ENCODE results near the gene MICALL1.
"Not testable (repeated sequence)": the region's sequence is repeated elsewhere in the genome, so short reads cannot be mapped to it uniquely, and the experiment has no call there.

Gene MICALL1

GRCh38 chr22:37957232-37957631 lies 51.1 kb downstream of the MICALL1 start:
- FAIRE-seq (no peak), DNase-seq (ENCODE audit: low spot score) (no peak)

- DNase-seq (ENCODE audit: low spot score) (no peak), FAIRE-seq (no peak)
Measured at GRCh38 chr22:37959231-37959825, 53.2 kb downstream of the MICALL1 start.

- DNase-seq (ENCODE audit: low spot score) (no peak), FAIRE-seq (no peak)
Measured at GRCh38 chr22:37961062-37961461, 55.0 kb downstream of the MICALL1 start.

- no peak for FAIRE-seq
- no peak for DNase-seq (ENCODE audit: low spot score)
Measured at GRCh38 chr22:37965940-37966664, 60.0 kb downstream of the MICALL1 start.

DNA sequence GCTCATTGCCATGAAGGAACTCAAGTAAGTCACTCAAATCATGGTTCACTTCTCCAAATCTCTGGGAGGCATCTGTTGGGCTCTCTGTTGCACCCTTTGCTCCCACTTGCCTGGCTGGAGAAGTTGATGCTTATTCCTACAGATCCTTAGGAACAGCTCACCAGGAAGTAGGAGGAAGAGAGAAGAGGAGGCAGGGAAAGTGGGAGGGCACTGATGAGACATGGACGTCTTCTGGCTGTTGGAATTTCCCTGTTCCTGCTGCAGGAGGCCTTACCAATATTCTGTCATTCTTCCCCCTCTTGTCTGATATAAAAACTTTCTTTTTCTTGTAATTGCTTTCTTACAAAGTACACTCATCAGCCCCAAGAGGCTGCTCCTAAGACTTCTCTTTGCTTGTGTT lies 61.0 kb downstream of the MICALL1 start:
- FAIRE-seq, result no peak
- DNase-seq (ENCODE audit: low spot score), result no peak

DNA sequence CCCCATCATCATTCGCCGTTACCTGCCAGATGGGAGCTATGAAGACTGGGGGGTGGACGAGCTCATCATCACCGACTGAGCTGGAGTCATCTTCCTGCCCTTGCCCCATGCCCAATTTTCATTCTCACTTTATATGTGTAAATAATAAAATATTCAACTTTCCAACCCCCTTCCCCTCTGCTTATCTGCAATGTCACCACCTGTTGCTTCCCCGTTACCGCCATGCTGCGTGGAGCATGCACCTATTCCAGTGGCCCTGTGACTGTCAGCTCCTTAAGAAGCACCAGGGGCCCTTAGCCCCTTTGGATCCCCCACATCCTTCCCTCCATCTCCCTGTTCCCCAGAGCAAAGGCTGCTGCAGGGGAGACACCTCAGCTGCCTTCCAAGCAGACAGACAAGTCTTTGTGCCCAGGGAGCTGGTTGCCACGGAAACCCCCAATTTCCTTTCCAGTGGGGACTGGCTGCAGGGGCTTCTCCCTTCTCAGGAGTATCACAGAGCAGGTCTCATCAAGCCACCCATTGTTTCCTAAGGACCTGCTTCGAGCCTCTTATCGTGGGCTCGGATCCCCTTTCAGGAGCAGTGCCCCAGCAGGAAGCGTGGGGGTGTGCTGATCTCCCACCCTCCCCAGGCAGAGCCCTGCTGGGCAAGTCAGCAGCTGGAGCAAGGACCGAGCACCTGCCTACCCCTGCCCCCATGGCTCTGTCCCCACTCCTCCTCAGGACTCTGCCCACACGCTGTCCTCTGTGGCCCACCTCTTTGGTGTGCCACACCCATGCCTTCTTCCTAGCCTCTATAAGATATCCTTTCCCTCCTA lies 61.7 kb downstream of the MICALL1 start:
- FAIRE-seq, result no peak
- DNase-seq (ENCODE audit: low spot score), result no peak

GRCh38 chr22:37968452-37969251 lies 62.6 kb downstream of the MICALL1 start:
- no peak for FAIRE-seq
- no peak for DNase-seq (ENCODE audit: low spot score)

- no peak for DNase-seq (ENCODE audit: low spot score)
Measured at GRCh38 chr22:37970864-37971263, 64.8 kb downstream of the MICALL1 start.

DNA sequence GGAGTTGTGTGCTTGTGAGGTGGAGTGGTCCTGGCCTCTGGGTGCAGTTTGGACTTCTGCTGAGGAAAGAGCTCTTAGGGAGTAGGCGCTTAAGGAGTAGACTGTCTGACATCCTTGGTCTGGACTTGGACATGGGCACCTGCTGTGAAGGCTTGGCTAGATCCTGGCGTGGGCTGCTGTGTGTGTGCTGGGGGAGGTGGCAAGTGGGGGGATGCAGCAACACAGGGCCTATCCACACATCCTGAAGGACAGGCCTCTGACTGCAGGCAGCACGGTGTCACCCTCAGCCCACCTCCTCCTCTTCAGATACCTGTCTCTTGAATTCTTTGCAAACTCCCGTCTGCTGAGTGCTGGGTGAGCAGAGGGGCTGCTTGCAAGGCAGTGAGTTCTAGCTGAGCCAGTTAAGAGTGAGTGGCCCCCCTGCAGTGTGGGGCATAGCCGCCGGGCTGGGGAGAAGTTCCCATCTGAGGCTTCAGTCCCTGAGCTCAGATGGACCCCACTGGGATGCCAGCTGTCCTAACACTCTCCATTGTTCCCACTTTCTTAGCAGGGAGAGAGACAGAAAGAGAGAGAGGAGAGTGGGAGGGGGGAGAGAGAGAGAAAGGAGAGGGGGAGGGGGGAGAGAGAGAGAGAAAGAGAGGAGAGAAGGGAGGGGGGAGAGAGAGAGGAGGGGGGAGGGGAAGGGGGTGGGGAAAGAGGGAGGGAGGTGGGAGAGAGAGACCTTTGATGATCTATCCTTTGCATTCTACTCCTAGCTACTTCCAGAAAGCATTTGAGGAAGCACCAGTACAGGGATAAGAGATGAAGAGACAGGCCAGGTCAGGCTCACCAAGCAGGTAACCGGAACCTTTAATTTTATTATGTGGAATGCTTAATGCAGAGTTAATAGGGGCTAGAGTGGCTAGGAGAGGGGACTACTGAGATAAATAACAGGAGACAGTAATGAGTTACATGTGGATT lies 65.7 kb downstream of the MICALL1 start:
- FAIRE-seq, result no peak
- DNase-seq (ENCODE audit: low spot score), result no peak

More at GRCh38 chr22:37970864-37971263, 64.8 kb downstream of the MICALL1 start:
- no peak for FAIRE-seq

- FAIRE-seq (no peak), DNase-seq (ENCODE audit: low spot score) (no peak)
Measured at GRCh38 chr22:37972527-37972926, 66.4 kb downstream of the MICALL1 start.

GRCh38 chr22:37973271-37974170 lies 67.4 kb downstream of the MICALL1 start:
- FAIRE-seq (no peak), DNase-seq (ENCODE audit: low spot score) (no peak)

DNA sequence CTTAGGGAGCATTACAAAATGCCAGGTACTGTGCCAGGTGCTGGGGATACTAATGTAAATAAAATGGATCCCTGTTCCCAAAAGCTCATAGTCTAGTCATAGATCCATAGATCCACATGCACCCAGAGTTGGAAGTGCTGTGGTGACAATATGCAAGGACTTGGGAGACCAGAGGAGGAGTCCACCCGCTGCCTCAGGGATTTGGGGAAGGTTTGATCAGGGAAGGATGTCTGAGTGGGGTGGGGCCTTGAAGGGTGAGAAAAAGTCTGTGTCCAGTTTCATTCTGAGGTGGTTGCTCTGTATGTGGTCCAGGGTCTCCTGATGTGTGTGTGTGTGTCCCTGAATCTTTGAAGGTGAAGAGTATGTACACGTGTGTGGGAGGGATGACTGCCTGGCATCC lies 69.1 kb downstream of the MICALL1 start:
- DNase-seq (ENCODE audit: low spot score), result no peak
- no peak for FAIRE-seq

DNA sequence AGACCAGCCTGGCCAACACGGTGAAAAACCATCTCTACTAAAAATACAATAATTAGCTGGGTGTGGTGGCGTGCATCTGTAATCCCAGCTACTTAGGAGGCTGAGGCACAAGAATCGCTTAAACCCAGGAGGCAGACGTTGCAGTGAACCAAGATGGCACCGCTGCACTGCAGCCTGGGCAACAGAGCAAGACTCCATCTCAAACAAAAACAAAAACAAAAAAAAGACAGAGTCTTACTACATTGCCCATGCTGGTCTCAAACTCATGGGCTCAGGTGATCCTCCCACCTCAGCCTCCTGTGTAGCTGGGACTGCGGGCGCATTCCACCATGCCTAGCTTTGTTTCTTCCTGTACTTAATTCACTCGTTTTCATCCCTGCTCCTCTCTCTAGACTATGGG lies 69.9 kb downstream of the MICALL1 start:
- FAIRE-seq; DNase-seq (ENCODE audit: low spot score): not testable (repeated sequence)

DNA sequence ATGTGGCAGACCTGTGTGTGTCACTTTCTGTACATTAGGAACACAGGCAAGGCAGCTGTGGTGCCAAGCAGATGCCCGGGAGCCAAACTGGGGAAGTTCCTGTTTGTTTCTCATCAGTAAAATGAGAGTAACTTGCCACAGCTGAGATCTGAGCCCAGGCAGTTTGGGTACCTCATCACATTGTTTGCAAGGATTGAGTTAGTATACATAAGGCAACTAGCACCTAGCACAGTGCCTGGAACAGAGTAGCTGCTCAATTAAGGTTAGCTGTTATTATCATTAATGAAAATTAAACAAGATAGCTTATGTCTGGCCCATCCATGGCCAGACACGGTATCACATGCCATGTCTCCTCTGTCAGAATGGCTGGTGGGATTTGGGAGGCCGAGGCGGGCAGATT lies 70.5 kb downstream of the MICALL1 start:
- FAIRE-seq (no peak), DNase-seq (ENCODE audit: low spot score) (no peak)

DNA sequence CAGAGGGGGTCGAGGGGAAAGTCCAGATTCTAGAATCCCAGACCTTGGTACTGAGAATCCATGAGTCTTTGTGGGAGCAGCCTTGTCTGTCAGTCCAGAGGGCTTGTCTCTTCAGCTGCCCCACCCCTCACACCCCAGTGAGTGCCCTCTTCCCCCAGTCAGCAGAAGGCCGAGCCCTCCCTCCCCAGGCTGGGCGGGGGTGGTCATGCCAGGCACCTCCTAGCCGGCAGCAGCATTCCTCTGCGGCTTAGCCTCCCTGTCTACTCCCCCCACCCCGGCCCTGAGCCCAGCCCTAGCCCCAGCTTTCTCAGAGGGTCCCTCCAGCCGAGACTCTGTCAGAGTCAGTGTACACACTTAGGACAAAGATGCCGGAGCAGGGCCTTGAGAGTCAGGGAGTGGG lies 73.7 kb downstream of the MICALL1 start:
- FAIRE-seq (no peak), DNase-seq (ENCODE audit: low spot score) (no peak)

DNA sequence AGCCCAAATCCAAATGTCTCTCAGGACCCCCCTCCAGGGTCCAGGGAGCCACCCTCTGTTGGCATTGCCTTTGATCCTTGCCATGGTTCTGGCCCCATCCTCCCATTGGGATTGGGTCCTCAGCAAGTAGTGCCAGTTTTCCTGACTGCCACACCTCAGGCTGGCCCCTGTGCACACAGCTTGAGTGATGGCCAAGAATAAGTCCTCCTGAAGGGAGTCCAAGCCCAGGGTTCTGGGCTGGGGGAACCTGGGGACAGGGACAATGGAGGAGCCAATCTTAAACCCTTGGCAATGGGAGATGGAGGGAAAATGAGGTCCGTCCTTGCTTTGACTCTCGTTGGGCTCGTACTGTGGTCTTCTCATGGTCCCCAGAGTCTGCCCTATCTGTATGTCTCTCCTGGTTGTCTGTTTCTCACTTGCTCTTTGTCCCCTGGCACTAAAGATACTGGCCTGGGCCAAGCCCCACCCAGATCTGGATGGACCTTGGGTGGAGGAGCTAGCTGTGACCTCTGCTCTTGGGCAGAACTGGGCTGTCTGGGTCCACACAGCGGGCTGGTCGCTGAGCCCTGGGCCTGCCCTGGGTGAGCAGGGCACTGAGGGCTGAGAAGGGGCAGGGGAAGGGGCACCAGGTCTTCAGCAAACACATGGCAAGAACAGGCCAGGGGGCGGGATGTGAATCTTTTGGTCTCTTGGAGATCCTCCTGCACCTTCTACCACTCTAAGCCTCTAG lies 75.3 kb downstream of the MICALL1 start:
- no peak for DNase-seq (ENCODE audit: low spot score)
- no peak for FAIRE-seq

- DNase-seq (ENCODE audit: low spot score) (no peak), FAIRE-seq (no peak)
Measured at GRCh38 chr22:37982151-37982785, 76.2 kb downstream of the MICALL1 start.
